HG02571 (cell line): ENCODE results near the gene RNU1-1.
"Not testable (repeated sequence)": the region's sequence is repeated elsewhere in the genome, so short reads cannot be mapped to it uniquely, and the experiment has no call there.

Source experiments
- ATAC-seq: cut with Tn5 transposase; IDR thresholded peaks from one replicate; pipeline ENCODE4 v1.9.1; 2021; ENCODE audit warnings: mild to moderate bottlenecking, moderate library complexity; ENCODE audit not compliant: unreplicated experiment

RNU1-1 gene

GRCh38 chr1:16498047-16498446 is 16.0 kb downstream of the RNU1-1 start:
- not testable (repeated sequence) for ATAC-seq

DNA sequence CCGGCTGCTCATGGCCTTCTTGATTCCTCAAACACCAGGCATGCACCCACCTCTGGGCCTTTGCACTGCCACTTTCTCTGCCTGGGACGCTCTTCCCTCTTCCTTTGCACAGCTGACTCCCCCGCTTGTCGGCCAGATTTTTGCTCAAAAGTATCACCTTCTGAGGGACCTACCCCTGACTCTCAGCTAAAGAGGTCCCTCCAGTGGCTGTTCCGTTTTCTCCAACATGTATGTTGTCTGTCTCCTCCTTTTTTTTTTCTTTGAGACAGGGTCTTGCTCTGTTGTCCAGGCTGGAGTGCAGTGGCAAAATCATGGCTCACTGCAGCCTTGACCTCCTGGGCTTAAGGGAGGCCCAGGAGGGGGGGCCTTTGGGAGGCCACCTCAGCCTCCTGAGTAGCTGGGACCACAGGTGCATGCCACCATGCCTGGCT is 16.6 kb downstream of the RNU1-1 start:
- ATAC-seq, result not testable (repeated sequence)

DNA sequence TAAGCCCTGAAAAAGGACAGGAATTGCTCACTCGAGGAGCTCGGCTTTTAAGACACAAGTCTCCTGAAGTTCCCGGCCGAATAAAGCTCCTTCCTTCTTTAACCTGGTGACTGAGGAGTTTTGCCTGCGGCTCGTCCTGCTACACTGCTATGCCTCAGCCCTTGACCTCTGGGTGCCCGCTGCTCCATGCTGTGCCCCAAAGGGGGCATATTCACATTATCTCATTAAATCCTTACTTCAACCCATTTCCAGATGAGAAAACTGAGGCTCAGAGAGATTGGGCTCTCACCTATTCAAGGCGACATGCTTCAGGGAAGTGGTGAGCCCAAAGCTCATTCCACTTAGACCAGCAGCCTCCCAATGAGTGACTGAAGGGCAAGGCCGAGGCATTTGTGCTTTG is 20.4 kb downstream of the RNU1-1 start:
- not testable (repeated sequence) for ATAC-seq

DNA sequence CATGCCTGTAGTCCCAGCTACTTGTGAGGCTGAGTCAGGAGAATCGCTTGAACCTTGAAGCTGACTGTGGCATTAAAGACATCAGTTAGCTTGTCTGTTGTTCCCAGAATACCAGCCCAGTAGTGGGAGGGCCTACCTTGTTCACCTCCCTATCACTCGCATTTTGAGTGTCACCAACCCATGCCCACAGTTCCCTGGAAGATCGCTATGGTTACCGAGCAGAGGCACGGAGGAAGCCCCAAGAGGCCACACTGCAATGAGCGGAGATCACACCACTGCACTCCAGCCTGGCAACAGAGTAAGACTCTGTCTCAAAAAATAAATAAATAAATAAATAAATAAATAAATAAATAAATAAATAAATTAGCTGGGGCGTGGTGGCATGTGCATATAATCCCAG is 21.1 kb downstream of the RNU1-1 start:
- not testable (repeated sequence) for ATAC-seq

GRCh38 chr1:16491056-16491675 is 22.9 kb downstream of the RNU1-1 start:
- no peak for ATAC-seq

DNA sequence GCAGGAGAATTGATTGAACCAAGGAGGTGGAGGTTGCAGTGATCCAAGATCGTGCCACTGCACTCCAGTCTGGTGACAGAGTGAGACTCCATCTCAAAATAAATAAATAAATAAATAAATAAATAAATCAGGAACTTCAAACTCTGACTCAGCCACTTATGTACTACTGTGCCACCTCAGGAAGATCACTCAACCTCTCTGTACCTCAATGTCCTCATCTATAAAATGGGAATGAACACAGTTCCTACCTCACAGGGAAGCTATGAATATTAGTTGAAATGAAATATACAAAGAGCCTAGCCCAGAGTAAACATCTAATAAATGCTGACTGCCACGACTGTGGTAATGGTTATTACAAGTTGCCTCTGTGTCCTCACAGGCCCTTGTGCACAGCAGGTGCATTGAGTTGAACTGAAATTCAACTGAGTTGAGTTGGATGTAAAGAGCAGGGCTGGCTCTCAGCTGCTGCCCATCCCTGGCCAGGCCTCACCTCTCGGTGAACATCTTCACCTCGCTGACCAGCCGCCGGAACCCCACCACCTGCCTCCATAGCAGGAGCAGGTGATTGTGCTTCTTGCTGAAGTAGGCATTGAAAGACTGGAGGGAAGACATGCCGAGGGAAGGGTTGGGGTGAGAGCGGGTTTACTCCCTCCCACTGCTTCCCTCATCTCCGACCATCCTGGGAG is 24.7 kb downstream of the RNU1-1 start:
- ATAC-seq, result not testable (repeated sequence)

- not testable (repeated sequence) for ATAC-seq
Observed at GRCh38 chr1:16487011-16487410, 27.1 kb downstream of the RNU1-1 start.

DNA sequence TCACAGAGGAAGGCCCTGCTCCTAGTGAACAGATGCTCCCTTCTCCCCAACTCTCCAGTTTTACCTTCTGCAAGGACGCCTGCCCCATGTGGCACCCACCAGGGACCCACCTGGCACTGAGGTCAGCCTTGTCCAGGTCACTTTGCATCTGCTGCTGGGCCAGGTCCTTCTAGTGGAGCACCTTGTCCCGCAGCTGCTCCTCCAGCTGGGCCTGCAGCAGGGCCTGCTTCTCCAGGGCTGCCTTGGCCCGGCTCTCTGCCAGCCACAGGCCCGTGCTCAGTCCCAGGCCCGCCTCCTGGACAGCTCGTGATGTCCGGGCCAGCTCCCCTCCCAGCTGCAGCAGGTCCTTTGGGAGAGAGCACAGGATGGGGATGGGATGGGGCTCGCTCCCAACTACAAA is 27.8 kb downstream of the RNU1-1 start:
- ATAC-seq, result not testable (repeated sequence)

DNA sequence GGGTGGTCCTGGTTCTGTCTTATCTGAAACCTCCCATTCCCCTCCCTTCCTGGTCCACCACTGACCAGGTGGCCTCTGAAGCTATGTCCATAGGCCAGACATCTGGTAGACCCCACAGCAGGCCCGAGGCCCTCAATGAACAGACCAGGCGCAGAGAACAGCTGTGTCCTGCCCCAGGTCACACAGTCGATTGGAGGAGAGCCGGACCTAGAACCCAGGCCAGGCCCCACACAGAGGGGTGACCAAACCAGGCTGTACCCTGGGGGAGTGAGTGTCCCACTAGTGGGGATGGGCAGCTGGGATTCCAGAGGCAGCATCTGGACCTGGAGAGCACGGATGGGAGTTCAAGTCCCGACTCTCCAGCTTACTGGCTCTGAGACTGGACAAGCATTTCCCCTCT is 29.2 kb downstream of the RNU1-1 start:
- no peak for ATAC-seq

DNA sequence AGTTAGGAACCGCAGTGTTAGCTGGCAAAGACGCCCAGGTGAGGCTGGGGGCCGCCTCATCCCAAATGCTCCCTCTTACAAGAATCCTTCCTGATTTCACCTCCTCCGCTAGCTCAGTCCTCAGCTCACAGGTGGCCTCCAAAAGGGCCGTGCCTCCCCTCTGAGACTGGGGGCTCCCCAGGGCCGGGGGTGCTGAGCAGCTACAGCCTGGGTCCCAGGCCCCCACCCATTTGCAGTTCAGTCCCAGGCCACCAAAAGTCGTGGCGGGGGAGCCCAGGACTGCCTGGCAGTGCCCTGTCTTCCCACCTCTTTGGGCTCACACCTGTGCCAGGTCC is 29.6 kb downstream of the RNU1-1 start:
- no peak for ATAC-seq

DNA sequence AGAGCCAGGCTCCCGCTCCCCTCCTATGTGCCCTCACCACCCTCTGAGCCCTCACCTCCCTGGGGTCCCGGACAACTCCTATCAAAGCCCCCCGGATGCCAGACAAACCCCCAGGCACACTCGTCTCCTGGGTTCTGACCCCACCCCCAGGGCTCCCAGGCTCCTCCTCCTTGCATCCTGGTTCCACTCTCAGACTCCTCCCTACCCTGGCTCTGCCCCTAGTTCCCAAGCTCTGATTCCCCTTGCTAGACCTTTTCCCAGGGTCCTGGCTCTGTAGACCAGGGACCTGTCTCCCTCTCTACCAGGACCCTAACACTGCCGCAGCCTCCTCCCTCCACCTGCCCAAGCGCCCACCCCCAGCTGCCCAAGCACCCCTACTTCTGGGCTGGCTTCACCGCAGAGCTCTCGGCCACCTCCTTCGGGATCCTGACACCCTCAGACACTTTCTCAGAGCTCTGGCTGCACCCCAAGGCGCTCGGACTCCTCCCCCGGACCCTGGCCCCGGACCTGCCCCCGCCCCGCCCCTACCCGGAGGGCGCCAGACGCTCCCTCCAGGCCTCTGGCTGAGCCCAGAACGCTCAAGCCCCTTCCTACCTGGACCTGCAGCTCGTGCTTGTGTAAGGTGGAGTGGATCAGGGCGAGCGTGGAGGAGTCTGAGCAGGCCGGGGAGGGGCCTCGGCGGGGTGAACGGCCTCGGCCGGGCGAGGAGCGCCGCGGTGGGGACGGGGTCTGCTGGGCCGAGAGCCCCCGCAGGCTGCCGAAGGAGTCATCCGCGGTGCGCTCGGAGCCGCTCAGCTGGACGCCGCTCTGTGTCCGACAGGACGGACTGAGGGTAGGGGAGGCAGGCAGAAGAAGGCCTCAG is 30.2 kb downstream of the RNU1-1 start:
- ATAC-seq, result not testable (repeated sequence)

GRCh38 chr1:16483146-16483545 is 30.9 kb downstream of the RNU1-1 start:
- ATAC-seq, result not testable (repeated sequence)

- ATAC-seq, result no peak
Observed at GRCh38 chr1:16478091-16478490, 36.0 kb downstream of the RNU1-1 start.

DNA sequence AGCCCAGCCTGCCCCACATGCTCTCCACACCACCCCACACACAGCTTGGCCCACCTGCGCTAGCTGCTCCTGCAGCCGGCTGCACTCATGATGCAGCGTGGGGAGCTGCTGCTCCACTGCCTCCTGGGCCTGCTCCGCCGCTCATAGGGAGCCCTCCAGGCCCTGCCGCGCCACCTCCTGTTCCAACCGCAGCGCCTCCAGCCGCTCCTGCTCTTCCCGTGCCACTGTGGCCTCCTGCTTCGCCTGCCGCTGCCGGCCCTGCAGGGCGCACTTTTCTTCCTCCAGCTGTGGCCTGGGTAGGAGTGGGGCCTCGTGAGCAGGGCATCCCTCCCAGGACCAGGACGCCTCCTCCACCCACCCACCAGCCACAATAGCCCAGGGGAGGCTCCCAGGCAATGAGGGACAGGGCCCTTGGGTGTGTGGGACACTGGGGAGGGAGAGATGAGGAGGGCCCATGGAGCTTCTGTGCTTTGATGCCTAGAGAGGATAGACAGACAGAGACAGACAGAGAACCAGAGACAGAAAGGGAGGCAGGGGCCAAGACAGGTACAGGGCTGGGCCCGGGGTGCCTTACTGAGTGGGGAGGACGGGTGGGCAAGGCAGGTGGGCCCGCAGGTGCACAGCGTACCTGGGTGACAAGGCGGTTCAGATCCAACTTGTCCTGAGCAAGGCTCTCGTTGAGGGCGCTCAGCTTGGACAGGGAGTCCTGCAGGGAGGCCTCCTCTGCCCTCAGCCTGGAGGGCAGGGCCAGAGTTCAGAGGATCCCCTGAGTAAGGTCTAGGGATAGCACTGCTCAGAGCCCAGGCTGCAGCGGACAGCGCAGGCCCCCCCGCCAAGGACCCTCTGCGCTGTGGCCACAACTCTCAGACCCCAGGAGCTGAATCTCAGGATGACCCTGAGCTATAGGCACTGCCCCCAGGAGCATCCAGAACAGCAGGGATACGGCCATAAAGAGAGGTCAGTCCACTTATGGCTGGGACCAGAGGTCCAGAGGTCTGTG is 38.0 kb downstream of the RNU1-1 start:
- ATAC-seq, result not testable (repeated sequence)

DNA sequence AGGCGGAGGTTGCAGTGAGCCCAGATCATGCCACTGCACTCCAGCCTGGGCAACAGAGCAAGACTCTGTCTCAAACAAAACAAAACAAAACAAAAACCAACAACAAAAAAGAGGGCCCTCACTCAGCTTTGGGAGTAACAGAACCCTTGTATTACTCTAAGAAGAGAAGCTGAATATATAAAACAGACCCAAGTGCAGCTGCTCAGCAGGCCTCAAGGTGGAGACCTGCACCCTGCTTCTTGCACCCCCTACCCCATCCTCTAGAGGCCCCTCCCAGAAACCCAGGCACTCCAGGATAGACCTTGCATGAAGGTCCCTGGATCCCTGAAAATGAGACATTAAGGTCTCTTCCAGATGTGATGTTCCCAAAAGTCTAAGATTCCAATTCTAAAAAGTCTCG is 39.2 kb downstream of the RNU1-1 start:
- not testable (repeated sequence) for ATAC-seq

GRCh38 chr1:16474166-16474800 is 39.8 kb downstream of the RNU1-1 start:
- ATAC-seq, result no peak

DNA sequence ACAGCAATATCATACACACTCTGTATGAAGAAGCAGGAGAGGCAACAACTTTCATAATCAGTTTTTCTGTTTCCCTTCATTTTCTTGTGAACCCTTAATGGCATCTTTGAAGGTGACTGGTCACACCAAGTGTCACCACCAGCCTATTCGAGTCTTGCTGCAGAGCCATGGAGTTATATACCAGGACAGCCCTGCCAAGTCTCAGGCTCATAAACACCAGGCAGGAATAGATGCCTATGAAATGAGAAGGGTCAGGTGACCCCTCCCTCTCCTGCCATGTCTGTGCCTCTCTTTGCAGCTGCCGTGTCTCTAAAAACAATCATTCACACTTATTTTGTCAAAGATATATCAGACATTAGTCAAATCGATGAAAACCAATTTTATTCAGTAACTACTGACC is 45.5 kb downstream of the RNU1-1 start:
- ATAC-seq, result no peak

DNA sequence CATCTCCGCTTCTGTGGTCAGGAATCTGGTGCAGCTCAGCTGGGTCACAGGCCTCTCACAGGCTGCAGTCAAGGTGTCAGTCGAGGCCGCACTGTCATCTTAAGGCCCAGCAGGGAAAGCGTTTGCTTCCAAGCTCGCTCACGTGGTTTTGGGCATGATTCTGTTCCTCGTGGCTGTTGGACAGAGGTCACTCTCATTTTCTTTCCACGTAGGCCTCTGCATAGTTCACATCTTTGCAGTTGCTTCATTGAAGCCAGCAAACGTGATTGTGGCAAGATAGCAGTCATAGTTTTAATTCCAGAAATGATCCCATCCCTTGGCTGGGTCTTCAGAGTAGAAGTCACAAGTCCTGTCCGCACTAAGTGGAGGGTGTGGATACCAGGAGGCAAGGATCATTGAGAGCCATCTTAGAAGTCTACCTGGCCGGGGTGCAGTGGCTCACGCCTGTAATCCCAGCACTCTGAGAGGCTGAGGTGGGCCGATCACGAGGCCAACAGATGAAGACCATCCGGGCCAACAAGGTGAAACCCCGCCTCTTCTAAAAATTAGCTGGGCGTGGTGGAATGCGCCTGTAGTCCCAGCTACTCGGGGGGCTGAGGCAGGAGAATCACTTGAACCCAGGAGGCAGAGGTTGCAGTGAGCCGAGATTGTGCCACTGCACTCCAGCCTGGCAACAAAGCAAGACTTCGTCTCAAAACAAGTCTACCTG is 49.0 kb downstream of the RNU1-1 start:
- ATAC-seq, result no peak
